Right lobe of liver (tissue), 6 donors: ENCODE data around the gene A3GALT2. TPM values are rescaled to one million over a fixed set of nuclear protein-coding genes. Genes with fewer than 3 reads are reported as not detected.
A peak's percentile ranks its signal among the peaks of the same experiment; 100 is the strongest.

Experiments used
- ATAC-seq, 4 donors: fragments of 200-7000 bp; cut with Tn5 transposase; one replicate each; pipeline ENCODE4 v1.9.1; 2020; ENCODE audit warnings: mild to moderate bottlenecking in 4 of 4, moderate library complexity in 4 of 4
- DNase-seq, 3 donors: peaks; one replicate each; pipeline ENCODE4 v3.0.0-alpha.2; 2020
- H3K27ac ChIP-seq, 3 donors: fragments of 200-600 bp; one replicate each; pipeline ENCODE4 v1.8.0; 2022
- H3K27me3 ChIP-seq, 2 donors: fragments of 200-600 bp; one replicate each; pipeline ENCODE4 v1.8.0; 2022
- H3K36me3 ChIP-seq, 4 donors: fragments of 200-600 bp; sonication (generic) in 1 of 4; one replicate each; pipeline versions ENCODE4 v1.5.1 to v1.8.0; 2017 to 2022; ENCODE audit warnings: control low read depth in 1 of 4
- H3K4me1 ChIP-seq, 4 donors: fragments of 200-600 bp; sonication (generic) in 1 of 4; one replicate each; pipeline versions ENCODE4 v1.5.1 to v1.8.0; 2017 to 2022; ENCODE audit warnings: control low read depth in 1 of 4
- H3K4me3 ChIP-seq, 3 donors: fragments of 200-600 bp; one replicate each; pipeline ENCODE4 v1.8.0; 2022
- H3K9me3 ChIP-seq, 4 donors: fragments of 200-600 bp; sonication (generic) in 1 of 4; one replicate each; pipeline versions ENCODE4 v1.5.1 to v1.8.0; 2017 to 2022; ENCODE audit warnings: control low read depth in 1 of 4
- POLR2A ChIP-seq: fragments of 450-650 bp; IDR thresholded peaks from one replicate; pipeline ENCODE4 v1.6.1; 2017; ENCODE audit warnings: antibody characterized with exemption, mild to moderate bottlenecking
- WGBS: methylation state at CpG from one replicate; pipeline ENCODE4 v1.1.6; 2018; ENCODE audit warnings: low coverage, low lambda C conversion rate; ENCODE audit not compliant: insufficient coverage; ENCODE audit errors: missing lambda C conversion rate; 5-methylcytosine and 5-hydroxymethylcytosine counted together
- intact Hi-C, 2 donors: fragments of 100-400 bp; cut with DNase I; formaldehyde crosslinking; loops; one replicate each; pipeline versions ENCODE4 v1.11.2 to v1.14.1; 2022
- total RNA-seq, 6 experiments: library from RNA; depleted of rRNA in 2 of 6; stranded (reverse); fragments of >200 nt in 2 of 6; fragmentation: NEBNext Ultra II Directional in 3 of 6; extraction: Animal tissue kit (Norgen Biotek cat#: 25700) in 3 of 6; gene quantifications; one replicate each; pipeline versions ENCODE4 v1.1.0 to v1.2.4, GENCODE V29; 2016 to 2023
- TF ChIP-seq, protein P1 (sequence below), 4 donors: fragments of 200-600 bp in 3 of 4; fragments of 450-650 bp in 1 of 4; IDR thresholded peaks; one replicate each; pipeline versions ENCODE4 v1.5.1 to v1.8.0; 2016 to 2022; ENCODE audit warnings: antibody characterized with exemption in 4 of 4, mild to moderate bottlenecking in 2 of 4
- donor health status: DM: no; HTN: yes; CAD: no.
- donor health status: DM: no; HTN: no; CAD: no.
- donor health status: DM: no; HTN: no; CAD: no.
- donor health status: DM: no; HTN: yes; CAD: no.
- donor health status: DM: no; HTN: yes; CAD: no.

The A3GALT2 gene
- total RNA-seq, 6 experiments from 2014 or later, result not detected

DNA sequence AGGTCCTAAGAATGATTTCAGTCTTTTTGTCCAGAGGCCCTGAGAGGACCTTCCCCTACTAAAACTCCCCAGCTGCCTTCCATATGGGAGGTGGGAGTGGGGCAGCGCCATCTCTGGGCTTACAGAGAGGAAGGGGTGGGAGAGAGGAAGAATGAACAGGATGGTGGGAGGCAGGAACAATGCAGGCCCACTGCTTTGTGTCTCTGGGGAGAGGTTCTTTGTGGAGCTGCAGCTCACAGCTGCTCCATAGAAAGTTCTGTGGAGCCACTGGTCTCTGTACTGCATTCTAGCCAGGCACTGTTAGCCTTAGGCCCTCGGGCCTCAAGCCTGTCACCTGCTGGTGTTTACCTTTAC lies 43.6 kb upstream of the A3GALT2 start:
- intact Hi-C loops, result no loop called here
- H3K9me3 ChIP-seq, result no peaks in the 10 kb centered on the region
- no peak for TF ChIP-seq POLR2A
- TF ChIP-seq, protein P1, sequence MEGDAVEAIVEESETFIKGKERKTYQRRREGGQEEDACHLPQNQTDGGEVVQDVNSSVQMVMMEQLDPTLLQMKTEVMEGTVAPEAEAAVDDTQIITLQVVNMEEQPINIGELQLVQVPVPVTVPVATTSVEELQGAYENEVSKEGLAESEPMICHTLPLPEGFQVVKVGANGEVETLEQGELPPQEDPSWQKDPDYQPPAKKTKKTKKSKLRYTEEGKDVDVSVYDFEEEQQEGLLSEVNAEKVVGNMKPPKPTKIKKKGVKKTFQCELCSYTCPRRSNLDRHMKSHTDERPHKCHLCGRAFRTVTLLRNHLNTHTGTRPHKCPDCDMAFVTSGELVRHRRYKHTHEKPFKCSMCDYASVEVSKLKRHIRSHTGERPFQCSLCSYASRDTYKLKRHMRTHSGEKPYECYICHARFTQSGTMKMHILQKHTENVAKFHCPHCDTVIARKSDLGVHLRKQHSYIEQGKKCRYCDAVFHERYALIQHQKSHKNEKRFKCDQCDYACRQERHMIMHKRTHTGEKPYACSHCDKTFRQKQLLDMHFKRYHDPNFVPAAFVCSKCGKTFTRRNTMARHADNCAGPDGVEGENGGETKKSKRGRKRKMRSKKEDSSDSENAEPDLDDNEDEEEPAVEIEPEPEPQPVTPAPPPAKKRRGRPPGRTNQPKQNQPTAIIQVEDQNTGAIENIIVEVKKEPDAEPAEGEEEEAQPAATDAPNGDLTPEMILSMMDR (IDR thresholded peaks at IDR 0.05), result no peak
- no peak for ATAC-seq
- WGBS, result 71% methylated on average over 1 of the region's 2 CpGs
- no peak overlapping the region for H3K4me3 ChIP-seq
- H3K4me1 ChIP-seq, result peaks cover 0 to 4% (median 0%) of the 10 kb centered on the region in 4 donors
- no peaks in the 10 kb centered on the region for H3K36me3 ChIP-seq
- DNase-seq, result no peak
- peak overlapping the region in 1 of 3 donors; percentile 20 for H3K27ac ChIP-seq
- no peaks in the 10 kb centered on the region for H3K27me3 ChIP-seq

DNA sequence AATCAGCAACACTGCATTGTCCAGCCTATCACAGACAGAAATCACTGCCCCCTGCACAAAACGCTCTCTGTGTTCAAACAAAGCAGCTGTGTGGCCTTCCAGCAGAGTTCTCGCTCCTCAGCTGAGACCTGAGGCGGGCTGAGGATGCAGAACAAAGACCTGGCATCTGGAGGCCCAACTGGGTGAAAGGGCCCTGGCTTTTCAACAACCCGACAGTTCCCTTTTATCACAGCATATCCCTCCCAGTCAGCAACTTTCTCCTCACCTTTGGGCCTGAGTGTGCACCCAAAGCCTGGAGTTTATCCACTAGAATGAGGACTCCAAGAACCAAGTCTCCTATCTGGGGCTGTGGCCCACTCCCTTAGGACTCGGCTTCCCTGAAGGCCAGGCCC lies 42.6 kb upstream of the A3GALT2 start:
- DNase-seq, result no peak
- WGBS, result 45% methylated on average over 2 of the region's 5 CpGs
- ATAC-seq, result no peak
- intact Hi-C loops, result no loop called here
- Histone ChIP-seq H3K4me1 (peaks cover 0 to 4% (median 0%) of the 10 kb centered on the region in 4 donors), H3K9me3 (no peaks in the 10 kb centered on the region), H3K36me3 (no peaks in the 10 kb centered on the region), H3K27ac (no peak overlapping the region), H3K27me3 (no peaks in the 10 kb centered on the region), H3K4me3 (no peak overlapping the region)
- TF ChIP-seq, protein P1 (IDR thresholded peaks at IDR 0.05), result no peak

DNA sequence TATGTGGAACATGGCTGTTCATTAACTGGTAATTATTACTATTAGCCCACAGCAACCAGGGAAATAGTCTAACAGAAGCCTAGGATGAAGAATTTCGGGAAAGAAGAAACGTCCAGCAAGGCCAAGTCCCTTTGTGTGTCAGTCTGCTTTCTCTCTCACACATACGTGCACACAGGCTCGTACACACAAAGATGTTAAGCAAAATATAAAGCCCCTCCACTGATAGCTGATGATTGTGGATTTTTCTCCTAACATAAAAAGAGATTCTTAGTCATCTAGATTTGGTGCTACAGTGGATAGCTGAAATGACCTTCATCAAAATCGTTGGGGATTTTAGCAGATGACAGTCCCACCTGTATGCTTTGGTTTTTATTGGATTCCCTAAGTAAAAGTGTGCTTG lies 42.1 kb upstream of the A3GALT2 start:
- TF ChIP-seq, protein P1 (IDR thresholded peaks at IDR 0.05), result no peak
- no peak for TF ChIP-seq POLR2A
- no peak for DNase-seq
- intact Hi-C loops, result no loop called here
- Histone ChIP-seq H3K9me3 (no peaks in the 10 kb centered on the region), H3K27ac (no peak overlapping the region), H3K36me3 (no peaks in the 10 kb centered on the region), H3K4me1 (peaks cover 0 to 4% (median 0%) of the 10 kb centered on the region in 4 donors), H3K4me3 (no peak overlapping the region), H3K27me3 (no peaks in the 10 kb centered on the region)
- no peak for ATAC-seq
- 81% methylated on average over 5 of the region's 5 CpGs for WGBS

DNA sequence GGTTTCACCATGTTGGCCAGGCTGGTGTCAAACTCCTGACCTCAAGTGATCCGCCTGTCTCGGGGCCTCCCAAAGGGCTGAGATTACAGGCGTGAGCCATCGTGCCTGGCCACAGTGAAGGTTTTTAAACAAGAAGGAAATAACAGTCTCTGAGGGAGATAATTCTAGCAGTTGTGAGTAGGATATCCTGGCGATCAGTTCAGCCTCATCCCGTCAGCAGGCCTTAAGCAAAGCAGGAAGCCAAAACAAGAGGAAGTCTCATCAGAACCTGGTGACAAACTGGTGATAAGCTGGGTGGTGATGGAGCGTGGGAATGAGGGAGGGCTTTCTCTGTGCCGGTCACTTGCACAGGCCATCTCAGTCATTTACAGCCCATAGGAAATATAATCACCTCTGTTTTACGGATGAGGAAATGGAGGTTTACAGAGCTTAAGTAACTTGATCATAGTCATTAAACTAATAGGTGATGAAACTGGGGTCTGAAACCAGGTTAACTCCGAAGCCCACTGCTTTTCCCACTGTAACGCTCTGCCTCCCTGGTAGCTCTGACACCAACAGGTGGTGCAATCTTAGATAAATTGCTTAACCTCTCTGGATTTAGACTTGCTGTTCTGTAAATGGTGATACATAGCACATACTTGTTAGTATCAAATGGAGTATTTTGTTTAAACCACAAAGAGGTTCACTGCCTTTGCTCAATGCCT lies 40.8 kb upstream of the A3GALT2 start:
- no peaks in the 10 kb centered on the region for H3K9me3 ChIP-seq
- DNase-seq, result no peak
- TF ChIP-seq, protein P1 (IDR thresholded peaks at IDR 0.05), result no peak
- no peak for TF ChIP-seq POLR2A
- intact Hi-C loops, result no loop called here
- WGBS, result 59% methylated on average over 11 of the region's 11 CpGs
- no peak overlapping the region for H3K4me3 ChIP-seq
- no peaks in the 10 kb centered on the region for H3K27me3 ChIP-seq
- peaks cover 0 to 4% (median 0%) of the 10 kb centered on the region in 4 donors for H3K4me1 ChIP-seq
- no peaks in the 10 kb centered on the region for H3K36me3 ChIP-seq
- peak; percentile 63 to 80 (median 78) for ATAC-seq
- H3K27ac ChIP-seq, result peak overlapping the region in 1 of 3 donors; percentile 23
